GM19023 (cell line): Measurements from ENCODE around the gene ADORA1.

Experiments used
- ATAC-seq: cut with Tn5 transposase; IDR thresholded peaks from one replicate; pipeline ENCODE4 v1.9.1; 2021; ENCODE audit warnings: mild to moderate bottlenecking, moderate library complexity; ENCODE audit not compliant: unreplicated experiment

ADORA1 gene

DNA sequence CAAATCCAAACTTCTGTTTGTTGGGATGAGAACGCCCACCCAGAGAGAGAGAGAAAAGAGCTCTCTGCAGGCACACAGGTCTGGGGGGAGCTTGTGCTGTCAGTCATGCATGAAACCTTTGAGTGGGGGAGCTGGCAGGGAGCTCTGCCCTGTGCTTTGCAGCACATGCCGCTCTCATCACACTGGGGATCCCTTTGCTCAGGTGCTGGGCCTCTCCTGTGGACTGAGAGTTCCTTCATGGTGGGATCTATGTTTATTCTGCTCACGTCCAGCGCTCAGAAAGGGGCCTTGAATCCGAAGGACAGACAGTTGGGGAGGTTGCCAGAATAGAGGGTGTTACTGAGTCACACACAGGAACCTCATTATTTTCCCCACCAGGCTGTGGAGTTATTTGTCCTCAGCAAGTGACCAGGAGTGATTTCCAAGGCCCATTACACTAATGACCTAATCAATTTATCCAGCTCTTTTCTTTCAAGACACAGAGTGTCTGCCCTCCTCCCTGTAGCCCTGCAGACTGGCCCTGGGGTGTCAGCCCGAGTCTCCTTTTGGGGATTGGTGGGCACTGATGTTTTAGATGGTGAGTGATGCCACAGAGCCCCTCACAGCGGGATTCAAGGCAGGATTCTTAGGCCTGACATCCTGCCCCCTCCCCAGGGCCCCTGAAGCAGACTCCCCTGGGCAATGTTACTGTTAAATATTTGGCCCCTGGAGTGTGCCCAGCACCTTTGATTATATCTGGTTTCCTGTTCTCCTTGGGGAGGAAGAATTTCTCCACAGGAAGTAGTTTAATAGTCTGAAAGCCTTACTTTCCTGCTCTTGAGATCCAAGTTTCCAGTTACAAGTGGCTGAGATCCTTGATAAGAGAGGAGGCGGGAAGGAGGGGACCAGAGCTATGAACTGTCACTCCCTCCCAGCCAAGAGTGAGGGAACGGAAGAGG lies 25.8 kb downstream of the ADORA1 start:
- ATAC-seq: no peak

DNA sequence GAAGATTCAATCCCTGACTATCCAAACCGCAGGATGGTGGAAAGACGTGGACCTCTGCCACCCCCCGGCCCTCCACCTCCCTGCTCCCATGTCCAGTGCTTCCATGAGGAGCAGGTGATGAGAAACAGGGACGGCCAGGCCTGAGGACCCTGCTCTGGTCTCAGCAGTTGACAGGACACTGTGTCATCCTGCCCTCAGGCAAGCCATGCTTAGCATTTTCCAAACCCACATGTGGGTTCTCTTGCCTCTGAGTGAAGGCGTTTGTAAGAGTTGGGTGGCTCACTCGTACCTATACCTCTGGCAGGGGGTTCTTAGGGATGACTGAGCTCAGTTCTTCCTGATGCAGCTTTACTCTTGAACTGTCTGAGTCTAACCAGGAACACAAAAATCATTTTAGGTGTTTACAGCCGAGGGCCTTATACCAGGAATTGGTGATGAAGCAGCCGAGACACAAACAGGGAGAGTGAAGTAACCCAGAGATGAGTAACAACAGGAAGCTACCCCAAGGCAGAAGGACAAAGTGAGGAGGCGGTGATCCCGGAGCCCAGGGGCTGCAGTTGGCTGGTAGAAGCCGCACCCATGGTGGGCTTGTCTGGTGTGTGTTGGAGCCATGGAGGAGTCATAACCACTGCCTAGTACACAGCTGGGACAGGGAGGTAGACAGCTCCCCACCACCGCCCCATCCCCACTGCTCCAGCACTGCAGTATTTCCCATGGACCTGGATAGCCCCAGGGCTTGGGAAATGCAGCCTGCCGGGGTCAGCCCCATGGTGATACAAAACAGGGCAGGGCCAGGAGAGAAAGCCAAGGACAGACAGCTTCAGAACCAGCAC lies 26.7 kb downstream of the ADORA1 start:
- ATAC-seq: no peak

DNA sequence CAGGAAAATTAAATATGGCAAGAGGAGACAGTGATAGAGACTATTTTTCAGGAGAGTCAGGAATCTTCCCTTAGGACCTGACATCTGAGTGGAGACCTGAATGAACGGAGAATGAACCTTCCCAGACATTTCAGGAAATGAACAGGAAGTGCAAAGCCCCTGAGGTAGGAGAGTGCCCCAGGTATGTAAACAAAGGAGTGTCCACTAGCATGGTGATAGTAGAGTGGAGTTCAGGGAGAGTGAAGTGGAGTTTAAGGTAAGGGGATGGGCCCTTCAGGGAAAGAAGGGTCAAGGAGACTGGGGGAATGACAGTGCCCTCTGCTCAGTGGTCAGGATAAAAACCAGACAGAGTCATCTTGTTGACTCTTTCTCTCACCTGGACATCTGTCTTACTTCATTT lies 28.8 kb downstream of the ADORA1 start:
- ATAC-seq: no peak

DNA sequence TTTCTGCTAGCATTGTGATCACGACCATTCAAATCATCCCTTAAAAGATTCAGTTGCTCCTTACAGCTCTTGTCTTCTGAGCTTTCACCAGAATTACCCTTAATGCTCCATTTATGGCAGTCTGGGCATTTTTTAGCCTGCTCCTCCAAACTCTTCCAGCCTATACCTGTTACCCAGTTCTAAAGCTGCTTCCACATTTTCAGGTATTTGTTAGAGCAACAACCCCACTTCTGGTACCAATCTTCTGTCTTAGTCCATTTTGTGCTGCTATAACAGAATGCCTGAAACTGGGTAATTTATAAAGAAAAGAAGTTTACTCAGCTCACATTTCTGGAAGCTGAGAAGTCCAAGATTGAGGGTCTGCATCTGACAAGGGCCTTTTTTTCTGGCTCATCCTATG lies 30.9 kb downstream of the ADORA1 start:
- no peak for ATAC-seq

DNA sequence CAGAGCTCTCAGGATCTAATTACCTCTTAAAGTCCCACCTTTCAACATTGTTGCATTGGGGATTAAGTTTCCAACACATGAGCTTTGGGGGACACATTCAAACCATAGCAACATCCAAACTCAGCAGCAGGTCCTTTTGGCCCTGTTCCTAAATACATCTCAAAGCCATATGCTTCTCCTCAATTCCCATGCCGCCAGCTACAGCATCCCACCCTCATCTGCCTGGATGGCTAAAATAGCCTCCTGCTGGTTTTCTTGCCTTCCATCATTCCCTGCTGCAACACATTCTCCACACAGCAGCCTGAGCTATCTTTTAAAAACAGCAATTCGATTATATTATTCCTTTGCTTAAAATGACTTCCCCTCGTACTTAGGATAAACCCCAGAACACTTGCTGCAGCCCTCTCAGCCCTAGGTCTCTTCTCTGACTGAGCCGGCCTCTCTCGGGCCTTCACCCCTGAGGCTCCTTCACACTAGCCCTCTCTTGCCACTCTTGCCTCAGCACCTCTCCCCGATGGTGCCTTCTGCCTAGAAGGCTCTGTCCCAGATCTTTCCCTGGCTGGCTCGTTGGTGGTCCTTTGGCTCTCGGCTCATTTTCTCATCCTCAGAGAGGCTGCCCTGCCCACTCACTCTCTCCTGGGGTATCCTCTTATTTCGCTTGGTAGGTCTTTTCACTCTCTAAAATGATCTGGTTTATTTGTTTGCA lies 31.6 kb downstream of the ADORA1 start:
- no peak for ATAC-seq

DNA sequence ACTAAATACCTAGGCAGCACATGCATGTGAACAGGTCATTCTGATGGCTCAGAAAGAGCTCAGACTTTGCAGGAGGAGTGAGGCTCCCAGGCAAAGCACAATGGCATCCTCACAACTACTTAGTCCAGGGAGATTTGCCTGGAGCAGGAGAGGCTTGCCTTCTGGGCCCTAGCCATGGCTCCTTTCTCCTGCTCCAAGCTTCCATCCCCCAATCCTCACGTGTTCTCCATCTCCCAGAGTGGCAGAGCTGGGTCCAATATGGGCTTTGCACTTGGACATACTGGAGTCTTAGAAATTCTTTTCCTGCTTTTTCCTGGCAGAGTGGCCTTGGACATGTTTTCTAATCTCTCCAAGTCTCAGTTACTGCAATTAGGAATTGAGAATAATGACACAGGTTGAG lies 32.3 kb downstream of the ADORA1 start:
- ATAC-seq: no peak

DNA sequence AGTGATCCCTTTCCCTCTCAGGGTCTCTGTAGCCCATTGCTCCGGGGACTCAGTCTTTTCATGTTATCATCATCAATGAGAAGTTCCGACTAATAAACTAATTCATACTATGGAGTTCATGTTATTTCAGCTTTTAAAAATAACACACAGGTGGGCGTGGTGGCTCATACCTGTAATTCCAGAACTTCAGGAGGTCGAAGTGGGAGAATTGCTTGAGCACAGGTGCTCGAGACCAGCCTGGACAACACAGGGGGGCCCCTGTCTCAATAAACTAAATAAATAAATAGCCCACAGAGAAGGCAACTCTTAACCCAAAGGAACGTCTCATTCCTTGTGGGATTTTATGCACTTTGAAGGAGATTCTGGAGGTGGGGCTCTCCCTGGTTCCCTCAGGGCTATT lies 33.6 kb downstream of the ADORA1 start:
- ATAC-seq: no peak

DNA sequence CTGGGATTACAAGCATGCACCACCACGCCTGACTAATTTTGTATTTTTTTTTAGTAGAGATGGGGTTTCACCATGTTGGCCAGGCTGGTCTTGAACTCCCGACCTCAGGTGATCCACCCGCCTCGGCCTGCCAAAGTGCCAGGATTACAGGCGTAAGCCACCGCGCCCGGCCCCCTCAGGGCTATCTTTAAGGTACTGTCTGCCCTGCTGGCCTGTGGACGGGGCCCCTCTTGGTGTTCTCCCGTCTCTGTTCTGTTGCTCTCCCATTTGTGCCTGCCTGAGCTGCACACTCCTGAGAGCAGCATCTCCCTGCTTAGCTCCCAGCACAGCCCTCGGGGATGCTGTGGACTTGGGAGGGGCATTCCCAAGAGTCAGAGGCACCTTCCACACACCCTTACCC lies 34.2 kb downstream of the ADORA1 start:
- no peak for ATAC-seq

DNA sequence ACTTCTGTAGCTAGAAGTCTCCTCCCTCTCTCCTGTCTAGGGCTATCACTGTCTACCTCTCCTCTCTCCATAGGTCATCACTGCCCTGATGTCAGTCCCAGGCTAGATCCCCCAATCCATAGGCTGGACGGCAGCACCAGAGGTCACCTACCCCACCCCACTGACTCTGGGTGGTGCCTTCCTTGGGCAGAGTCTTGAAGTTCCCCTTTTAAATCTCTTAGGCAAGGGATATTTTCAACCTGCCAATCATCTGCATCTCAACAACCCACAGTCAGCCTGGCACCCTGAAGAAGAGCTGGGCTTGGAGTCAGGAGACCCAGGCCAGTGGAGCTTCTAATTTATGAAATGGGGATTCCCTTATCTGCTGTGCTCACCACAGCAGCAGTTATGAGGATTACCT lies 34.9 kb downstream of the ADORA1 start:
- ATAC-seq: no peak

DNA sequence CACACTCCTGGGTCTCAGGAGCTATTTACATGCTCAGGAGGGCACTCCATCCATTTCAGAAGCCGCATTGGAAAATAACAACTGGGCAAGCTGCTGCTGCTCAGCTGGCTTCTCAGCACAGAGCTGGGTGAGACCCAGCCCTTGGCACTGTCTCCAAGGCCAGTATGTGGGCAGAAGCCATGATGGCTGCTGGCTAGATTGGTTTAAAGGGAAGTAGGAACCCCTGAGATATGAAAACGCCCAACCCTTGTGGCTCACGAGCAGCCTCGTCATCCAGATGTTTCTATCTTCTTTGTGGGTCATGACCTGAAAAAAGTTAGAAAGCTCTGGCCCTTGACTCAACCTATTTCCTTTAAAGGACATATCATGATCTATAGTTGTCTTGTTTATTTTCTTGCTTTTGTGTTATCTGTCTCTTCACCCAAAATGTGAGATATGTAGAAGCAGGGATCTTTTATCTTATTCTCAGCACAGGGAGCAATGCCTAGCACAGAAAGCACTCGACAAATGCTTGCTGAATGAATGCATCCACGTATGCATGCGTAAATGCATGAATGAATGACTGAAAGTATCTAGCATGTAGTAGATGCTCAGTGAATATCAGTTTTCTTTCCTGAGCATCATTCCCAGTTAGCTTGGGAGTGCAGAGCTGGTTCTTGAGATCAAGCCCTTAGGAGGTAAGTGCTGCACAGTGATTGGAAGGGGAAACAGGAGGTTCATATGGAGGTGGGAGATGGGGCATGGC lies 36.5 kb downstream of the ADORA1 start:
- no peak for ATAC-seq

DNA sequence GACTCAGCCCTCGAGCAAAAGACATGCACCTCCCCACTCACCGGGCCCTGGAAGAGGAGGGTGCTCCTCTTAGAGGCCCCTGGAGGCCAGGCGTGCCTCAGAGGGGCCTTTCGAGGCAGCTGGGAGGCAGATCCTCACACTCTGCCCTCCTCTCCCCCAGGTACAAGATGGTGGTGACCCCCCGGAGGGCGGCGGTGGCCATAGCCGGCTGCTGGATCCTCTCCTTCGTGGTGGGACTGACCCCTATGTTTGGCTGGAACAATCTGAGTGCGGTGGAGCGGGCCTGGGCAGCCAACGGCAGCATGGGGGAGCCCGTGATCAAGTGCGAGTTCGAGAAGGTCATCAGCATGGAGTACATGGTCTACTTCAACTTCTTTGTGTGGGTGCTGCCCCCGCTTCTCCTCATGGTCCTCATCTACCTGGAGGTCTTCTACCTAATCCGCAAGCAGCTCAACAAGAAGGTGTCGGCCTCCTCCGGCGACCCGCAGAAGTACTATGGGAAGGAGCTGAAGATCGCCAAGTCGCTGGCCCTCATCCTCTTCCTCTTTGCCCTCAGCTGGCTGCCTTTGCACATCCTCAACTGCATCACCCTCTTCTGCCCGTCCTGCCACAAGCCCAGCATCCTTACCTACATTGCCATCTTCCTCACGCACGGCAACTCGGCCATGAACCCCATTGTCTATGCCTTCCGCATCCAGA lies 37.7 kb downstream of the ADORA1 start:
- ATAC-seq: no peak

DNA sequence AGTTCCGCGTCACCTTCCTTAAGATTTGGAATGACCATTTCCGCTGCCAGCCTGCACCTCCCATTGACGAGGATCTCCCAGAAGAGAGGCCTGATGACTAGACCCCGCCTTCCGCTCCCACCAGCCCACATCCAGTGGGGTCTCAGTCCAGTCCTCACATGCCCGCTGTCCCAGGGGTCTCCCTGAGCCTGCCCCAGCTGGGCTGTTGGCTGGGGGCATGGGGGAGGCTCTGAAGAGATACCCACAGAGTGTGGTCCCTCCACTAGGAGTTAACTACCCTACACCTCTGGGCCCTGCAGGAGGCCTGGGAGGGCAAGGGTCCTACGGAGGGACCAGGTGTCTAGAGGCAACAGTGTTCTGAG lies 38.3 kb downstream of the ADORA1 start:
- no peak for ATAC-seq

DNA sequence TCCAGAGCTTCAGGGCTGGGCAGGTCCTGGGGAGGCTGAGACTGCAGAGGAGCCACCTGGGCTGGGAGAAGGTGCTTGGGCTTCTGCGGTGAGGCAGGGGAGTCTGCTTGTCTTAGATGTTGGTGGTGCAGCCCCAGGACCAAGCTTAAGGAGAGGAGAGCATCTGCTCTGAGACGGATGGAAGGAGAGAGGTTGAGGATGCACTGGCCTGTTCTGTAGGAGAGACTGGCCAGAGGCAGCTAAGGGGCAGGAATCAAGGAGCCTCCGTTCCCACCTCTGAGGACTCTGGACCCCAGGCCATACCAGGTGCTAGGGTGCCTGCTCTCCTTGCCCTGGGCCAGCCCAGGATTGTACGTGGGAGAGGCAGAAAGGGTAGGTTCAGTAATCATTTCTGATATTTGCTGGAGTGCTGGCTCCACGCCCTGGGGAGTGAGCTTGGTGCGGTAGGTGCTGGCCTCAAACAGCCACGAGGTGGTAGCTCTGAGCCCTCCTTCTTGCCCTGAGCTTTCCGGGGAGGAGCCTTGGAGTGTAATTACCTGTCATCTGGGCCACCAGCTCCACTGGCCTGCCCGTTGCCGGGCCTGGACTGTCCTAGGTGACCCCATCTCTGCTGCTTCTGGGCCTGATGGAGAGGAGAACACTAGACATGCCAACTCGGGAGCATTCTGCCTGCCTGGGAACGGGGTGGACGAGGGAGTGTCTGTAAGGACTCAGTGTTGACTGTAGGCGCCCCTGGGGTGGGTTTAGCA lies 38.8 kb downstream of the ADORA1 start:
- ATAC-seq: no peak

DNA sequence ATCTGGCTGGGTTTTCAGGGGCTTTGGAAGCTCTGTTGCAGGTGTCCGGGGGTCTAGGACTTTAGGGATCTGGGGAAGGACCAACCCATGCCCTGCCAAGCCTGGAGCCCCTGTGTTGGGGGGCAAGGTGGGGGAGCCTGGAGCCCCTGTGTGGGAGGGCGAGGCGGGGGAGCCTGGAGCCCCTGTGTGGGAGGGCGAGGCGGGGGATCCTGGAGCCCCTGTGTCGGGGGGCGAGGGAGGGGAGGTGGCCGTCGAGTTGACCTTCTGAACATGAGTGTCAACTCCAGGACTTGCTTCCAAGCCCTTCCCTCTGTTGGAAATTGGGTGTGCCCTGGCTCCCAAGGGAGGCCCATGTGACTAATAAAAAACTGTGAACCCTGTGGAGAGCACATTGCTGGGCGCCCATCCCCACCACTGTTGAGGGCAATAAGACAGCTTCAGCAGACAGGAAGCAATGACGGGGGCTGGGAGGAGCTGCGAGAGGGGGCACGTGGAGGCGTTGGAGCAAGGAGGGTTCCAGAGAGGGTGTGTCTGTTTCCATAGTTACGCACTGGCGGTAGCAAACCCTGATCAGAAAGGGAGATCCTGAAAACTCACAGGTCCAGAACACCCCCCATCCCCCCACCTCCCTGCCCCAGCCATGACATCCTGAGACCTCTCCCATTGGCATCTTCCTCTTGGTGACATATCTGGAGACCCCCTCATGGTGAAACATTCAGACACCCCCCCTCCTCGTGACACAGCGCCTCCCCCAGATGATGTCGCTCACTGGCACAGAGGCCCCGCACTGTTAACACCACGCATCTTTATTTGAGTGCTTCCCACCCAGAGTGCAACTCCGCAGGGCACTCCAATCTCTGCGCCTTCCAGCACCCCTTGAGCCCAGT lies 39.7 kb downstream of the ADORA1 start:
- no peak for ATAC-seq

DNA sequence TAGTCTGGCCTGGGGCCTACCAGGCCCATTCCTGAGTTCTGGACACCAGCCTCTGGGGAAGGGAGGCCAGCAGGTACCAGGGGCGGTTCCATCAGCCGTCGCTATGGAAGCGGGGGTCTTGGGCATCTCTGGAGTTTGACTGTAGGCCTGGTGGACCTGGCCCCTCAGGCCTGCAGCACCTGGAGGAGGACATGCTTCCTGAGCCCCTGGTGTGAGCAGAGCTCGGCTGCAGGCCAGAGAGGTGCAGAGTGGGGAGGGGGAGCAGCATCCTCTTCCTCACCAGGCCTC lies 40.3 kb downstream of the ADORA1 start:
- no peak for ATAC-seq

DNA sequence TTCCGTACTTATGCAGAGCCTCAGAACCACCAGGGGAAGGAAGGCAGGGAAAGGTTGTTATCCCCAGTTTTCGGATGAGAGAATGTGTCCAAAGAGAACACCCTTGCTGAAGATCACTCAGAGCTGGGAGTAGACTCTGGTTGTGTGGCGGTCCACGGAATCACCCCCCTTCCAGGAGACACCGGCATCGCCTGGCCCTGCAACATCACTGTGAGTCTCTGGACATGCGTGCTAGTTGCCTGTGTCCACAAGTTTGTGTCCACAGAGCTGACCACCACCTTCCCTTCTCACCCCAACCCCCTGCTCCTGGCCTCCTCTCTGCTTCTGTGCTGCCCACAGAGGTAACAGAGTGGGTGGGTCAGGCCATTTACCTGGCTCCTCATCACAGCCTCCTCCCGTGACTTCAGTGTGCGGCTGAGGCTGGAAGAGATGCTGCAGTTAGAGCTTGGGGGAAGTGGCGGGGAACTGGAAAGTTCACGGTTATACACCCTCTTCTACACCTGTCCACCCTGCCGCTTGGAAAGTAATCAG lies 40.8 kb downstream of the ADORA1 start:
- ATAC-seq: no peak

DNA sequence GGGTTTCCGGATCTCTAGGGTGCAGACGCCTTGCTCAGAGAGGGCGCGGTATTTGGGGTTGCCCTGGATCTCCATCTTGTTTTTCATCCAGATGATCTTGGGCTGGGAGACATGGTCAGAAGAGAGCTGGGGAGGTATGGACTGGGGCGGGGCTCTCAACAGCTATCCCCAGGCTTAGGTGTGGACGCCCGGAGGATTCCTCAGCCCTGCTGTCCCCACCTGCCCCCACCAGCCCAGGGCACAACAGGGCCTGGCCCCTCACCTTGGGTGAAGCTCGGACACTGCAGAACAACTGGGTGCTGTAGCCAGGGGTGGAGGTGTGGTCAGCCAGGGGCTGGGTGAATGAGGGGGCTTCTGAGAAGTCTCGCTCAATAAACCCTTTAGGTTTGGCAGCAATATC lies 41.5 kb downstream of the ADORA1 start:
- no peak for ATAC-seq

DNA sequence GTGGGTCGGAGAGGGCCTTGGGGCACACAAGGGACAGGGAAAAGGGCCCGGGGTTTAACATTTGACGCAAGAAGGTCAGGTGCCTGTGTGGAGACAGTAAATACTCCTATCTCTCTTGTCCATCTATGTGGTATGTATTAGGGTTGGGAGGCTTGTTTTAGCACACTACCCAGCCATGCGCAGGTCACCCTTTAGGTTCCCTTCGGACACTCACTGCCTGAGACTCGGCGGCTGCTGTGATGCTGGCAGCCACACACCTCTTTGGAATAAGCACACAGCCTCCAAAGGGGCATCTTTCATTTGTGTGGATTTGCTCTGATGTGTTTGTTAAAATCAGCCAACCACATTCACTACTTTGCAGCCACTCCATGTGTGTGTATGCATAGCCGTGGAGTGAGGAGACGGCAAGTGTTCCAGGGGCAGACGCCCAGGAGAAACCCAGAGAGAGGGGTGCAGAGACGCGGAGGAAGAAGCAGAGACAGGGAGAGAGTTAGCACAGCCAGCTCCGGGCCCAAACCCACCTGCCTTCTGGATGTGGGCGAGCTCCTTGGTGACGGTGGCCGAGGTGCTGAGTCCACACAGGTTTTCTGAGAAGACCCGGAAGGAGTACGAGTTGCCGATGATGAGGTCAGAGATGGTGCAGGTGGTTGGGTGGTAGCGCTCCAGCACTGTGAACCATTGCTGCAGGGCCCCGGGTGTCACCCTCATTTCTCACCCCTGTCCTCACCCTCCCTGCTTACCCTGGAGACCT lies 42.4 kb downstream of the ADORA1 start:
- ATAC-seq: no peak
